Endothelial cell of umbilical vein (primary cell): Measurements from ENCODE around the gene METTL26.
"Not testable (repeated sequence)": the region's sequence is repeated elsewhere in the genome, so short reads cannot be mapped to it uniquely, and the experiment has no call there.

ENCODE experiments used
- POLR2A ChIP-seq: IDR thresholded peaks from 2 replicates; pipeline ENCODE4 v1.6.1; 2012; ENCODE audit warnings: low read depth, mild to moderate bottlenecking, control low read depth, low read length
- POLR2AphosphoS5 ChIP-seq: IDR thresholded peaks from 2 replicates; pipeline ENCODE4 v1.6.1; 2012; ENCODE audit warnings: low read depth, mild to moderate bottlenecking, control low read depth, low read length, moderate library complexity; ENCODE audit not compliant: insufficient read depth
- TF ChIP-seq, protein P1 (sequence below), 2 donors: IDR thresholded peaks; 1 replicate in 1 of 2; 2 replicates in 1 of 2; pipeline ENCODE4 v1.5.1; 2011; ENCODE audit warnings: low read length in 2 of 2, mild to moderate bottlenecking in 2 of 2, moderate library complexity in 2 of 2, control low read depth in 1 of 2, inconsistent platforms in 1 of 2, low read depth in 1 of 2; ENCODE audit not compliant: insufficient read depth in 1 of 2; ENCODE audit errors: extremely low read depth in 1 of 2

DNA sequence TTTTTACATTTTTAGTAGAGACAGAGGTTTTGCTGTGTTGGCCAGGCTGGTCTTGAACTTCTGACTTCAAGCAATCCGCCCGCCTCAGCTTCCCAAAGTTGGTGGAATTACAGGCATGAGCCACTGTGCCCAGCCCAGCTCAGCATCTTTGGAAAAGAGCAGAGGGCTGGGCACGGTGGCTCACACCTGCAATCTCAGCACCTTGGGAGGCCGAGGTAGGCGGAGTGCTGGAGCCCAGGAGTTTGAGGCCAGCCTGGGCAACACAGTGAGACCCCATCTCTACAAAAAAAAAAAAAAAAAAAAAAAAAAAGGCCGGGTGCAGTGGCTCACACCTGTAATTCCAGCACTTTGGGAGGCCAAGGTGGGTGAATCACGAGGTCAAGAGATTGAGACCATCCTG lies 38.5 kb downstream of the METTL26 start:
- TF ChIP-seq, protein P1, sequence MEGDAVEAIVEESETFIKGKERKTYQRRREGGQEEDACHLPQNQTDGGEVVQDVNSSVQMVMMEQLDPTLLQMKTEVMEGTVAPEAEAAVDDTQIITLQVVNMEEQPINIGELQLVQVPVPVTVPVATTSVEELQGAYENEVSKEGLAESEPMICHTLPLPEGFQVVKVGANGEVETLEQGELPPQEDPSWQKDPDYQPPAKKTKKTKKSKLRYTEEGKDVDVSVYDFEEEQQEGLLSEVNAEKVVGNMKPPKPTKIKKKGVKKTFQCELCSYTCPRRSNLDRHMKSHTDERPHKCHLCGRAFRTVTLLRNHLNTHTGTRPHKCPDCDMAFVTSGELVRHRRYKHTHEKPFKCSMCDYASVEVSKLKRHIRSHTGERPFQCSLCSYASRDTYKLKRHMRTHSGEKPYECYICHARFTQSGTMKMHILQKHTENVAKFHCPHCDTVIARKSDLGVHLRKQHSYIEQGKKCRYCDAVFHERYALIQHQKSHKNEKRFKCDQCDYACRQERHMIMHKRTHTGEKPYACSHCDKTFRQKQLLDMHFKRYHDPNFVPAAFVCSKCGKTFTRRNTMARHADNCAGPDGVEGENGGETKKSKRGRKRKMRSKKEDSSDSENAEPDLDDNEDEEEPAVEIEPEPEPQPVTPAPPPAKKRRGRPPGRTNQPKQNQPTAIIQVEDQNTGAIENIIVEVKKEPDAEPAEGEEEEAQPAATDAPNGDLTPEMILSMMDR (IDR thresholded peaks at IDR 0.05; ENCODE audit: extremely low read depth in 1 of 2, insufficient read depth in 1 of 2, low read depth in 1 of 2, low read length in 2 of 2) = not testable (repeated sequence)
- not testable (repeated sequence) for TF ChIP-seq POLR2A, POLR2AphosphoS5
